ENCODE data around the gene FAM221A. TPM values are rescaled to one million over a fixed set of nuclear protein-coding genes. Genes with fewer than 3 reads are reported as not detected.

Gene FAM221A
- total RNA-seq, 1 experiment from 2014 or later = 15.0 TPM

GRCh38 chr7:23664122-23664521 lies 15.9 kb upstream of the FAM221A start:
- no peak overlapping the region for H2AFZ ChIP-seq (ENCODE audit: low read length)
- H4K8ac ChIP-seq (replicated peaks; ENCODE audit: insufficient read length, low read depth, low read length) = no peak overlapping the region
- no peak overlapping the region for H3K4ac ChIP-seq (ENCODE audit: low read depth, low read length)
- H2BK5ac ChIP-seq (ENCODE audit: insufficient read length, low read length) = no peak overlapping the region
- peaks cover 7% of the 10 kb centered on the region; the same call in 1 of the 2 replicates for H3K4me1 ChIP-seq (ENCODE audit: insufficient read depth, low read length)
- H4K5ac ChIP-seq (ENCODE audit: insufficient read length, low read depth, low read length) = no peak overlapping the region
- no peak overlapping the region for H3K27ac ChIP-seq (ENCODE audit: insufficient read length, low read depth, low read length)
- H2BK15ac ChIP-seq (ENCODE audit: low read depth, low read length) = no peak overlapping the region
- H3K56ac ChIP-seq (ENCODE audit: insufficient read length, low read depth, low read length) = no peak overlapping the region
- no peaks in the 10 kb centered on the region for H3K79me2 ChIP-seq (ENCODE audit: insufficient read depth, low read length)
- H3K14ac ChIP-seq (ENCODE audit: insufficient read depth, low read length) = no peak overlapping the region
- H2AK5ac ChIP-seq (ENCODE audit: insufficient read length, low read length) = no peak overlapping the region
- no peak overlapping the region for H3K18ac ChIP-seq (ENCODE audit: insufficient read length, low read depth, low read length)
- H3K23ac ChIP-seq (ENCODE audit: insufficient read length, low read depth, low read length) = no peak overlapping the region
- no peak overlapping the region for H3K4me3 Mint-ChIP-seq
- no peaks in the 10 kb centered on the region for H3K23me2 ChIP-seq (ENCODE audit: insufficient read length, low read depth, low read length, poor library complexity, severe bottlenecking)
- no peak overlapping the region for H3K4me2 ChIP-seq (ENCODE audit: insufficient read depth, insufficient read length, low read length)
- H3K9me3 ChIP-seq (ENCODE audit: control insufficient read depth, low read depth, low read length) = no peaks in the 10 kb centered on the region
- TF ChIP-seq CTCF (conservative IDR thresholded peaks at IDR 0.05) = no peak
- H3K36me3 Mint-ChIP-seq (ENCODE audit: insufficient read depth in 1 of 3, low read depth in 3 of 3) = peaks cover 3 to 5% (median 3%) of the 10 kb centered on the region in 3 experiments; a peak in 4 of 7 replicates
- H2BK12ac ChIP-seq (ENCODE audit: insufficient read length, low read depth, low read length) = no peak overlapping the region
- H4K91ac ChIP-seq (ENCODE audit: insufficient read length, low read depth, low read length) = no peak overlapping the region
- peaks cover 28 to 31% of the 10 kb centered on the region in 2 experiments for H3K4me1 Mint-ChIP-seq
- H3K9ac ChIP-seq (ENCODE audit: extremely low read depth, insufficient read length, low read length) = no peak overlapping the region
- H2BK20ac ChIP-seq (ENCODE audit: low read depth, low read length, poor library complexity, severe bottlenecking) = no peak overlapping the region
- no peak overlapping the region for H3K27ac Mint-ChIP-seq
- H3K27me3 Mint-ChIP-seq (ENCODE audit: low read depth) = peaks cover 2% of the 10 kb centered on the region; the same call in 1 of the 2 replicates
- peaks cover 4 to 11% of the 10 kb centered on the region in 2 experiments for H3K9me3 Mint-ChIP-seq
- no peak overlapping the region for H3T11ph ChIP-seq (ENCODE audit: low read length)
- H3K79me1 ChIP-seq (ENCODE audit: insufficient read depth, low read depth, low read length, poor library complexity, severe bottlenecking) = no peaks in the 10 kb centered on the region
- H2BK120ac ChIP-seq (ENCODE audit: low read depth, low read length, poor library complexity, severe bottlenecking) = no peak overlapping the region
- no peak for DNase-seq
- H3K27me3 ChIP-seq (ENCODE audit: insufficient read depth, low read length) = no peaks in the 10 kb centered on the region
- no peaks in the 10 kb centered on the region for H4K20me1 ChIP-seq (ENCODE audit: control insufficient read depth, insufficient read depth, insufficient read length)

All from H9 (cell line).